Endometrium (tissue), 2 donors: ENCODE measurements around the gene CARS1.

ENCODE experiments used
- FAIRE-seq: peaks from 2 replicates; lab custom pipeline; 2012; peaks lifted over from hg19 to GRCh38; lab: Jason Lieb, UNC
- donor health status: control.
- donor health status: control.

The CARS1 gene

GRCh38 chr11:3007404-3008010, 49.7 kb downstream of the CARS1 start:
- no peak for FAIRE-seq

DNA sequence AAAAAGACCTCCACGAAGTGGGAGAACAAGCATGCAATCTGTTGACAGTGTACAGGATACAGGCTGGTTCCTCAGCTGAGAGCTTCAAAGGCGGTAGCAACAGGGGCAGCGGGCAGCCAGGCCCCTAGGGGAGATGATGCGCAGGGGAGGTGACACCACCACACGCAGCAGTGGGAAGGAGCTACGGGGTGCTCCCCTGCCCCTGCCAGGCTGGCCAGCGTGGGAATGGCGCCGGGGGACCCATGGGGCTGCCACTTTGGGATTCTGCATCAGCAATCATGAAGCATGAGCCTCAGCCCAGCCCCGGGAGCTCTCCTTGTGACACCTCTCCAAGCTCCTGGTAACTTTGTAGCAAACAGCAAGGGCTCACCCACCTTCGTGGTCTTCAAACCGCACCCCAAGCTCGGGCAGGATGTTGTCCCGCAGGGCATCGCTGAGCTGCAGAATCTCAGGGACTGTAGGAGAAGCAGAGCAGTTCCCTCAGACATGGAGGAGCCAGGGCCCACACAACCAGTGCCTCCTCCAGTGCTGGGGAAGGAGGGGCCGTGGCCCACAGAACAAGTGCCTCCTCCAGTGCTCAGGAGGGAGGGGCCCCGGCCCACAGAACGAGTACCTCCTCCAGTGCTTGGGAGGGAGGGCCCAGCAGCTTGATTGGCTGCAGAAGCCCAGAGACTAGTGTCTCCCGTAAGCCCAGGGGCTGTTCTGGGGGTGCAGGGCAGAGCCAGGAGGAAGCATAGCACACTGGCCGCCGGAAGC, 50.5 kb downstream of the CARS1 start:
- FAIRE-seq = no peak

DNA sequence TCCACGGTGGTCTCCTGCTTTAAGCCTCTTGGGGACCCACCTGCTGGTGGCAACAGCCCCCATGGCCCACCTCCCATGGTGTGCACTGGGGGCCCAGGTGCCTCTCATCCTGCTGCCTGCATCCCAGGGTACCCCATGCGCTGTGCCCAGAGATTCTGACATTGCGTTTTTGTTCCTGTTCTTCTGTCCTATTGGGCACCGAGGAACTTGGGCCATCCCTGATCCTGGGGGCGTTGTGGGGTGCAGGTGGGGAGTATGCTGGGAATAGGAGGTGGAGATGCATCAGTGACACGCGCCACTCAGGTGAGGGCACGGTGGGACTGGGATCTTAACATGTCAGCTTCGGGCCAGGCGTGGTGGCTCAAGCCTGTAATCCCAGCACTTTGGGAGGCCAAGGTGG, 52.7 kb downstream of the CARS1 start:
- no peak for FAIRE-seq

DNA sequence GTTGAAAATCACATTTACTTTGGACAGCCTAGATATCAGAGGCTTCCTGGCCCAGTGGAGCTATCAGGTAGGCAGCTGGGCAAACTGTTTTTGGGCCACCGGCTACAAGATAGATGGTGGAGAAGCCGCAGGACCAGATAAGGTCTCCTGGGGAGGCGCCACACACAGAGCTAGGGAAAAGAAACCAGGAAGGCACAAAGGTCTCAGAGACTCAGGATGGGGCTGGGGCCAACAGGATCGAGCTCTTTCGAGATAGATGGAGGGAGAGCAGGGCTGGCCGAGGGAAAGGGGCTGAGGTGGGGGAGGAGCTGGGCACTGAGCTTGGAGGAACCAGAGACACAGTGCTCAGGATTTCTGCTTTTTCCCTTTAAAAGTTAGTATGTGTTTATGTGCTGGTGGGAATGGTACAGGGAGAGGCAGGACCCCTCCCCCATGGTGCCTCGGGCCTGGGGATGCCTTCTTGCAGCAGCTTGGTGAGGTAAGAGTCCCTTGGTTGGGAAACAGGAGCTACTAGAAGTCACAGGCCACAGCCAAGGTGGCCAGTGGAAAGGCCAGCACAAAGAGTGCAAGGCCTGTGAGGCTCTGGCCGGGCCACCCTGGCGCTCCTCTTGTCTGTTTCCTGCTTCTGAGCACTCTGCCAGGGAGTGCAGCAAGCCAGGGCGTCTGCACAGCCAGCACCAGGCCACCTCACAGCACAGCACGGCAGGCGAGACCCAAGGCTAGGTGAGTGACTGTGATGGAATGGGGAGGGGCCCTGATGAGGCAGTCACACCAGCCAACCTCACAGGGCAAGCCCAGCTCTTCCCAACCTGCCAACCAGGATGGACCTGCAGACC, 53.6 kb downstream of the CARS1 start:
- FAIRE-seq = no peak

DNA sequence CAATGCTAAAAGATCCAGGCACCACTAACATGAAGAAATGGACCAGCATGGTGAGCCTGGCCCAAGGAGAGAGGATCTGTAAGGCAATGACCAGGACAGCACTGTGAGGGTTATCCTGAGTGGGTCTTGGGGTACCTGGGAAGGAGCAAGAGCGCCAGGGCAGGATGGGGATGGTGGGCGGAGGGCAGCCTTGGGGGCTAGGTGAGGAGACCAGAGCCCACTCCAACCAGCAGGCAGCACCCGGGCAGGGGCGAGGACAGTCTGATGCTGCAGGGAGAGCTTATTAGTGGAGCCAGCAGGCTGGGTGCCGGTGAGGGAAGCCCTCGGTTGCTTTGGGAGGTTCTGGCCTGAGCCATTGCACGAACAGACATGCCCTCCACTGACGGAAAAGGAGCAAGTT, 54.4 kb downstream of the CARS1 start:
- no peak for FAIRE-seq

- FAIRE-seq = no peak
These were observed 54.8 kb downstream of the CARS1 start for GRCh38 chr11:3002351-3002861.

DNA sequence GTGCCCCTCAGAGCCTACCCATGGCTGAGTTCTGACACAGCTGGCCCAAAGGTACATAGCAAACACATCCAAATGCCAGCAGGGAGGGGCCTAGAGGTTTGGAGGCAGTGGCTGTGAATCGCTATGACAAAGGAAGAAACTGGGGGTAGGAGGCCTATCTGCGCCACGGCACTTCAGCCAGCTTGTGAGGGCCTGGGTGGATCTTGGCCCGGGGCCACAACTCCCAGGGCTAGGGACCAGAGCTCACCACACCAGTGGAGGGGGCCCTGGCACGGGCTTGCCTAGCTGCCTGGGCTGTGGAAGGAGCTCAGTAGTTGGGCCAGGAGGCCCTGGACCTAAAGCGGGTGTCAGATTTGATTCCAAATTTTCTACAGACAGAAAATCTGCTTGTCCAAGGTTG, 55.7 kb downstream of the CARS1 start:
- FAIRE-seq = no peak

GRCh38 chr11:3000032-3000961, 56.9 kb downstream of the CARS1 start:
- no peak for FAIRE-seq

DNA sequence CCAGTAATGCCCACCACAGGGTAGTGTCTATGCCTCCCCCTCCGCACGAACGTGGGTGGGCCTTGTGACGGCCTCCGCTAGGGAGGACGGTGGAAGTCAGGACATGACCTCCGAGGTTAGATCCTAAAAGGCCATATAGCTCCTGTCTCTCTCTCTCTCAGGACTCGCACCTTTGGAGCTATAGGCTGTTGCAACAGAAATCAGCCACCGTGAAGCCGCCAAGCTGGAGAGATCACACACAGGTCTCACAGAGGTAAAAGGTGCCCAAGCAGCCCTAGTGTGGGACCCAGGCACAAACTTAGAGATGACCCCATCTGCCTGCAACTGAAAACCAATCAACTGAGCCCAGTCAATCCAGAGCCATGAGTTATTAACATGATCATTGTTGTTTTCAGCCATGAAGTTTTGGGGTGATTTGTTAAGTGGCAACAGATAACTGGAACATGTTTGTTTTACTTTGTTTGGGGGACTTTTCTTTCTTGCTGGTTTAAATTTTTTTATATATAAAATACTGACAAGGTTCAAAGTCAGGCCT, 57.7 kb downstream of the CARS1 start:
- no peak for FAIRE-seq

- no peak for FAIRE-seq
These were observed 59.0 kb downstream of the CARS1 start for GRCh38 chr11:2998073-2998850.

GRCh38 chr11:2997406-2997805, 59.8 kb downstream of the CARS1 start:
- FAIRE-seq = no peak

DNA sequence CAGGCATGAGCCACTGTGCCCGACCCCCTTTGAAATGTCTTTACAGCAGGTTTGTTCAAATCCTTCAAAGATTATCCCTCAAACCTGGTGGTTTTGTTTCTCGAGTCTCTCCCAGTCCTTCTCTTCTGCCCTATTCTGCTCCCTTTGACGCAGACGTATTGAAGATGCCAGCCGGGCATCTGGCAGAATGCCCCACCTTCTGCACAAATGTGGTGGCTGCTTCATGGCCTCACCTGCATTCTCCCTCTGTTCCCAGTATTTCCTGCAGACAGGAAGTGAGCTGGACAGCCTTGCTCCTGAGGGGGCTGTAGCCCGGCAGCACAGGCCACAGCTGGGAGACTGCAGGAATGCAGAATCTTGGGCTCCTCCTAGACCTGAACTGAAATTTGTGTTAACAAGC, 60.2 kb downstream of the CARS1 start:
- no peak for FAIRE-seq

DNA sequence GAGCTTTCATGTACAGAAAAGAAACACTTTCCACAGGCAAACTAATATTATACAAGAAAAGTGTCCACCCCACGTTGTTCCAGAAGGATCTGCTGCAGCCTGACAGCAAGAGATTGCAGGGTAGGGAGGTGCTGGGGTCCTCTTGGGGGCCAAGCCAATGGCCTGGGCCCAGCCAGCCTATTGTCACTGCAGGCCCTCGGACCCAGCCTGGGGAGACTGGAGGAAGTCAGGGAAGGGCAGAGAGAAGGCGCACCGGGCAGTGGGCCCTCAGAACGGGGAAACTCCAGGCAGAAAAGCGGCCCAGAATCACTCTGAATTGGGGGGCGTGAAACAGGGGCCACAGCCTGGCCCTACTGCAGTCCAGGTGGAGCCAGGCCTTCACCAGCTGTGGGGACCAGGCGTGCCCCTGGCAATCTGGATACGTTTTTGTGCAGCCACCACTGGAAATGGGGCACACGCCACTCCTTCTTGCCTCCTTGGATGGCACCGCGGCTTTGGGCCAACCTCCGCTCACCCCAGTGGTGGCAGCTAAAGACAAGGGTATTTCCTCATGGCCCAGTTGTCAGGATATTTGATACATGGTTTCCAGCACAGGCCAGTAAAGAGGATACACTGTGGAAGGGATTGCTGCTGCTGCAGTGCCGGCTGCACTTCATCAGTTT, 61.2 kb downstream of the CARS1 start:
- no peak for FAIRE-seq

DNA sequence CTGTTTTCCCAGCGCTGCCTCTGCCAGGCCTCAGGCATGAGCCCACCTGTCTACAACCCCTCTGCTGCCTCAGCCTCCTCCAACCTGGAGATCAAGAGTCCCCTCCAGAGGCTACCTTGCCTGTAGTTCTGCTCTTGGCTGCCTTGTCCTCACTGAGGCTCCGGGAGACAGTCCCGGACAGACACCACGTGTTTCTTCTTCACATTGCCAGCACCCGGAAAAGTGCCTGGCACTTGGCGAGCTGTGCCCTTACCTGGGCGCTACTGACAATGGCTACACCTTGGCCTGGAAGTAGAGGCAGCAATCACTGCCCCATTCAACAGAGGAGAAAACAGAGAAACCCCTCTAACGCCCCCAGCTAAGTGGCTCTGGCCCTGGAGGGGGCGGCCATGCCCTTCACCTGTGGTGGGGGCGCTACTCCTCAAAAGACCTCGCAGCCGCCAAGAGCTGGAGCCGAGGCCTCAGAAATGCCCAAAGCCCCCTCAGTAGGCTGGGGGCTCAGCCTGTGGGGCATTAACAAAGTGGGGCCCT, 62.1 kb downstream of the CARS1 start:
- no peak for FAIRE-seq

GRCh38 chr11:2994336-2994730, 62.9 kb downstream of the CARS1 start:
- FAIRE-seq = no peak

DNA sequence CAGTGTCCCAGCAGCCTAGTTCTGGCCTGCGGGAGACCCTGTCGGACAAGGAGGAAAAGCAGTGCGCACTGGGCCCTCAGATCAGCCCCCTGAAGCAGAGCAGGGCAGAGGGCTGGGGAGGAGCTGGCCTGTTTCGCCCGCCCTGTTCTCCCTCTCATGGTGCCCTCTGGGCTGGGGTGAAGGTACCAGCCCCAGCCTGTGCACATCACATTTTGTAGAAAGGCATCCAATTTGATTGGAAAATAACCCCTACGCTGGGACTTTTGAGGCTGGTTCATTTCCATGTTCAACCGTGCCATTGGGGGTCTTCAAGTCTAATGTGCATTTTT, 64.3 kb downstream of the CARS1 start:
- FAIRE-seq = no peak

GRCh38 chr11:2992234-2992996, 64.8 kb downstream of the CARS1 start, which contains the start of gene NAP1L4:
Gene NAP1L4, minus strand, starts transcription at chr11:2992329. Its CDS starts 13,109 bp downstream, at chr11:2979220.
- peak; percentile 77 for FAIRE-seq

DNA sequence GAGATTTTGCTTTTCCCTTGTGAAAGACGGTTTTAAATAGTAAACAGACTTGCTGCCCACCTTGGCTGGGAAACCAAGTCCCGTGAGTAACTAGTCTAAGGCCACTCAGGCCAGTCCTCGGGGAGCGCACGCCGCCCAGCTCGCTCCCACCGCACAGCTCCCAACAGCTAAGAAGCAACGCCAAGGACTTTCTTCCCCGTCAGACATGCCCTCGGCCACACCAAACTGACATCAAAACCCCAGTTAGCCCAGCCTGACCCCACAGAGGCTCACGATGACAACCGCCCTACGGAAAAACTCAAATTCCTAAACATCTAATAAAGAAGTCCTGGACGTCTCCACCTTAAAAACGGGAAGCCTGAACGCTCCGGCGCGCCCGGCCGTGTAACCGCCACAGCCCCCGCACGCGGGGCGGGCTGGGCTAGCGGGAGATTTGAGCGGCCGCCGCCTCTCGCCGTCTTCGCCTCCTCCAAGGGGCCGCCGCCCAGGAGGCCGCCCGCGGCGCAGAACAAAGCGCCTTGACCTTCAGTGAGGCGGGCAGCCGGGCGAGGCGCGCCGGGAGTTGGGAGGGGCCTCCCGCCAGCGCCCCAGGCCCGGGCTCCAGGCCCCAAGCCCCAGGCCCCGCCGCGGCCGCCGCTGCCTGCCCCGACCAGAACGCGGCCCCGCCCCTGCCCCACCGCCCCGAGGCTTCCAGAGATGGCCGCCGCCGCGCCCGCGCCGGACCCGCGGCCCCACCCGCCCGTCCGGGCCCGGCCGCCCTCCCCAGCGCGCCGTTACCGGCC, 65.6 kb downstream of the CARS1 start:
- no peak for FAIRE-seq
